Adipocyte (in vitro differentiated cells): ENCODE results near the gene XPNPEP1.

Experiments
- DNase-seq: peaks from one replicate; pipeline ENCODE4 v3.0.0-alpha.2; 2015; ENCODE audit warnings: low read depth
- H3K27me3 ChIP-seq: replicated peaks from 2 replicates; pipeline ENCODE4 v1.7.0; 2013; ENCODE audit warnings: mild to moderate bottlenecking, low read length, moderate library complexity; ENCODE audit not compliant: control insufficient read depth, insufficient read depth
- H3K36me3 ChIP-seq: 2 replicates; pipeline ENCODE4 v1.7.0; 2013; ENCODE audit warnings: low read length, mild to moderate bottlenecking, moderate library complexity; ENCODE audit not compliant: control insufficient read depth, insufficient read depth, severe bottlenecking
- H3K4me1 ChIP-seq: 2 replicates; pipeline ENCODE4 v1.7.0; 2013; ENCODE audit warnings: mild to moderate bottlenecking, low read length, moderate library complexity; ENCODE audit not compliant: control insufficient read depth, insufficient read depth
- H3K4me3 ChIP-seq: 2 replicates; pipeline ENCODE4 v1.7.0; 2013; ENCODE audit warnings: mild to moderate bottlenecking, low read length, moderate library complexity
- H3K9ac ChIP-seq: 2 replicates; pipeline ENCODE4 v1.7.0; 2013; ENCODE audit warnings: mild to moderate bottlenecking, low read length, moderate library complexity
- H3K9me3 ChIP-seq: 2 replicates; pipeline ENCODE4 v1.7.0; 2013; ENCODE audit warnings: mild to moderate bottlenecking, low read length, moderate library complexity; ENCODE audit not compliant: control insufficient read depth

The XPNPEP1 gene

DNA sequence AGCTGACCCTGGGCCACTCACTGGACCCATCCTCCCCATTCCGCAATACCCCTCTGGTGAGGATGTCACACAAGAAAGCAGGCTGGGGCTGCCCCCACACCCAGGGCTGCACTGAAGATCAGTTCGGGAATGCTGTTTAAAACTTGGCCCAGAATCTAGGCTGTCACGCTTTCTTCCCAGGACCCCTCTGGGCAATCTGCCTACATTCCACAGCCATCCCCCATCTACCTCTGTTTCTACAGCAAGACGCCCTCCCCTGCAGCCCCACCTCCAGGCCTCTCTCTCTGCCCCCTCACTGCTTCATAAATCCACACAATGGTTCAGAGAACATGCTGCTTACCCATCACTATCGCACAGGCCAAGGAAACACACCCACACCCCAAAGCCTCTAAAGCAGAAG, 36.1 kb downstream of the XPNPEP1 start:
- H3K9me3 ChIP-seq = no peaks in the 10 kb centered on the region
- peak overlapping the region; percentile 36 for H3K9ac ChIP-seq
- H3K4me3 ChIP-seq = no peak overlapping the region
- H3K27me3 ChIP-seq = no peaks in the 10 kb centered on the region
- no peak for DNase-seq
- H3K36me3 ChIP-seq = peaks cover 65% of the 10 kb centered on the region
- peaks cover 61% of the 10 kb centered on the region for H3K4me1 ChIP-seq

DNA sequence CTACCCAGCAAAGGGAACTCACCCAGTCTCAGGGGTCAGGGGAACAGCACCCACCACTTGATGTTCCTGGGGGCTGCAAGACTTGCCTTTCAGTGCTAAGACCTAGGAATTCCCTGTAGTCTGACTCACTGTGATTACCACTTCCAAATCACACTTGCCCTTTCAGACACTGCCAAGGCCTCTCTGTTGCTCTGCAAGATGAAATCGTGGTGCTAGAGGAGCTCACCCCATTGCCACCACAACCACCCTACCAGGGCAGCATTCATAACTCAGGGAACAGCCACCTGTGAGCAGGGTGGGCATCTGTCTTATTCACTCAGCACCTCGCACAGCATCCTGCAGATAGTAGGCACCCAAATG, 36.5 kb downstream of the XPNPEP1 start:
- H3K9me3 ChIP-seq = no peaks in the 10 kb centered on the region
- no peak overlapping the region for H3K4me3 ChIP-seq
- peaks cover 70% of the 10 kb centered on the region for H3K36me3 ChIP-seq
- peak overlapping the region; percentile 36 for H3K9ac ChIP-seq
- DNase-seq = no peak
- no peaks in the 10 kb centered on the region for H3K27me3 ChIP-seq
- peaks cover 56% of the 10 kb centered on the region for H3K4me1 ChIP-seq

DNA sequence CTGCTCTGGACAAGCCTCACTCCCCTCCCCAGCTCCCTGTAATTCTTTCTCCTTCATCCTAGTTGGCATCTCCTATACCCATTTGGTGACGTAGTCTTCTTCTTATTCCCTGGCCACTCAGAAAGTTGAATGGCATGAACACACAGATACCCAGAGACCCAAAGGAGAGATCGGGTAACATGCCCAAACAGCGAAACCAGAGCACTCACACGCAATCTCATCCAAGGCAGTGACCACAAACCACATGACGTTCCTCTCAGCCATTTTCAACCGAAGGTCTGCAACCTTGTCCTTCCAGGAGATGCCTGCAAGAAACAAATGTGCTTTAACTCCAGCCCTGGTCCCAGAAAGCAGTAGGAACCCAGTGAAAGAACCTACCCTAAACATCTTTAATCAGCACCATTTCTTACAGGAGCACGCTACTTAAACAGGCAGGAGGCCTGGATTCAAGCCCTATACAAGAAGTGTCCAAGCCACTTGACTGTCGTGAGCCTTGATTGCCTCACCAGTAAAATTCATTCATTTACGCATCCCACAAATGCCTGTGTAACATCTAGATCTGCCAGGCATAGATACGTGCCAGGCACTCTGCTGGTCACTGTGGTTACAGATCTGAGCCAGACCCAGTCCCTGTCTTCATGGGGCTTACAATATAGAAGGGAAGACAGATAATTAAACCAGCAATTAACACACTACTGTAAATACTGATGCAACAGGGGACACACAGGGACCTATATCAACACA, 37.1 kb downstream of the XPNPEP1 start:
- peaks cover 71% of the 10 kb centered on the region for H3K36me3 ChIP-seq
- no peak for DNase-seq

GRCh38 chr10:109883859-109884771, 39.2 kb downstream of the XPNPEP1 start:
- Histone ChIP-seq H3K36me3 (peaks cover 82% of the 10 kb centered on the region), H3K9ac (peak overlapping the region; percentile 58), H3K9me3 (no peaks in the 10 kb centered on the region), H3K4me3 (no peak overlapping the region), H3K27me3 (no peaks in the 10 kb centered on the region), H3K4me1 (peaks cover 29% of the 10 kb centered on the region)
- DNase-seq = peak; percentile 95

More for the DNA sequence above, 37.1 kb downstream of the XPNPEP1 start:
- H3K9me3 ChIP-seq = no peaks in the 10 kb centered on the region
- no peaks in the 10 kb centered on the region for H3K27me3 ChIP-seq
- no peak overlapping the region for H3K9ac ChIP-seq
- H3K4me1 ChIP-seq = peaks cover 50% of the 10 kb centered on the region
- no peak overlapping the region for H3K4me3 ChIP-seq

- H3K9me3 ChIP-seq = no peaks in the 10 kb centered on the region
- DNase-seq = no peak
- peaks cover 76% of the 10 kb centered on the region for H3K36me3 ChIP-seq
- no peak overlapping the region for H3K4me3 ChIP-seq
- no peaks in the 10 kb centered on the region for H3K27me3 ChIP-seq
- no peak overlapping the region for H3K9ac ChIP-seq
- peaks cover 27% of the 10 kb centered on the region for H3K4me1 ChIP-seq
Measured at GRCh38 chr10:109882251-109883057, 40.9 kb downstream of the XPNPEP1 start.

- H3K36me3 ChIP-seq = peaks cover 82% of the 10 kb centered on the region
- no peaks in the 10 kb centered on the region for H3K27me3 ChIP-seq
Measured at GRCh38 chr10:109881769-109882057, 41.6 kb downstream of the XPNPEP1 start.

GRCh38 chr10:109880886-109881768, 42.2 kb downstream of the XPNPEP1 start:
- no peak for DNase-seq
- H3K4me3 ChIP-seq = no peak overlapping the region
- peaks cover 83% of the 10 kb centered on the region for H3K36me3 ChIP-seq
- H3K4me1 ChIP-seq = peaks cover 14% of the 10 kb centered on the region
- H3K27me3 ChIP-seq = no peaks in the 10 kb centered on the region
- H3K9me3 ChIP-seq = no peaks in the 10 kb centered on the region
- no peak overlapping the region for H3K9ac ChIP-seq

More at GRCh38 chr10:109881769-109882057, 41.6 kb downstream of the XPNPEP1 start:
- Histone ChIP-seq H3K4me3 (no peak overlapping the region), H3K9me3 (no peaks in the 10 kb centered on the region), H3K4me1 (peaks cover 20% of the 10 kb centered on the region), H3K9ac (no peak overlapping the region)
- DNase-seq = no peak

GRCh38 chr10:109877546-109877945, 45.8 kb downstream of the XPNPEP1 start:
- peaks cover 89% of the 10 kb centered on the region for H3K36me3 ChIP-seq

DNA sequence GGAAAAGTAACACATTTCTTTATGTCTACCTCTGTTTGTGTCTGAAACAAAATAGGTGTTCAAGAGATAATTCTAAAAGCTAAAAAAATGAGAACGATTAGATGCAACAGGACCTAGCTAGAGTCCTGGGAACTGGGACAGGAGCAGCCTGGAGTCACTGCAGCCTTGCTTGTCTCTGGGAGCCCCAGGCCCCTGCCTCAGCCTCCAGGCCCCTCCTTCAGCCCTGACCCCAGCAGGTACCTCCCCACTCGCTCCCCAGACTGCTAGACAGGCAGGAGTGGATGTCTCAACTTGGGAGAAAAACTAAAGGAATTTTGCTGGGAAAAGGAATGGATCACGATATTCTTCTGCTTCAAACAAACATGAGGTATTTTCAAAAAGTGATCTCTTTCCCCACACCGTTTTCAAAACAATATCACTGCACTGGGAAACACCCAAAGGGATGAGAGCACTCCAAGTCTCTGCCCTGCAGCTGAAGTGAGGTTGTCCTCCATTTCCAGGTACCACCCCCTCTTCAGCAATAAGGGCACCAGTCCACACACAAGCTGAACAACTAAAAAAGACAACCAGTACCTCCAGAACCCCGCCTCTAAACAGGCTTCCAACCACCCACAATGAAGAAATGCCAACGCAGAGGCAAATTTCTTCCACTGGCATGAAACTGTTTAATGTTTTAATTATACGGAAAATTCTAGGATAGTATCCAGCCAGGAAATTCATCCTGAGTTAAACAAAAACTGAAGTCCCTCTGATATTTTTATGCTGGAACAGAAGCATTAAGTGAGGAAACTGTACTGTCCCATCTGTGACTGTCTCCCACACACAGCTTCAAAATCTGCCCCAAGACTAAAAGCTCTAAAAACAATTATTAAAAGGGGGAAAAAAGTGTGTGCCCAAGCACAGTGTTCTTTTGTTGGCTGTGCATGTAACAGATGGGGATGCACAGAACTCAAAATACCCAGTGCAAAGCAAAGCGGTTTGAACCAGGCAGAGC, 47.2 kb downstream of the XPNPEP1 start:
- DNase-seq = no peak
- Histone ChIP-seq H3K9me3 (no peaks in the 10 kb centered on the region), H3K36me3 (peaks cover 89% of the 10 kb centered on the region), H3K9ac (no peak overlapping the region), H3K27me3 (no peaks in the 10 kb centered on the region), H3K4me3 (no peak overlapping the region), H3K4me1 (no peaks in the 10 kb centered on the region)

More at GRCh38 chr10:109877546-109877945, 45.8 kb downstream of the XPNPEP1 start:
- no peaks in the 10 kb centered on the region for H3K27me3 ChIP-seq
- H3K4me1 ChIP-seq = no peaks in the 10 kb centered on the region
- H3K9ac ChIP-seq = no peak overlapping the region
- DNase-seq = no peak
- H3K9me3 ChIP-seq = no peaks in the 10 kb centered on the region
- no peak overlapping the region for H3K4me3 ChIP-seq
